HG03196 (cell line): Measurements from ENCODE around the gene PSIP1.
"Not testable (repeated sequence)": the region's sequence is repeated elsewhere in the genome, so short reads cannot be mapped to it uniquely, and the experiment has no call there.

Experiments used
- ATAC-seq: cut with Tn5 transposase; IDR thresholded peaks from one replicate; pipeline ENCODE4 v1.9.1; 2021; ENCODE audit not compliant: unreplicated experiment

PSIP1 gene

GRCh38 chr9:15510789-15511575, at the start of gene PSIP1:
Gene PSIP1, minus strand, starts transcription at chr9:15510970. Its CDS starts 782 bp downstream, at chr9:15510188.
- peak; percentile 86 for ATAC-seq

- ATAC-seq = peak; percentile 28
These were observed 42.7 kb upstream of the PSIP1 start for GRCh38 chr9:15553528-15553898.

DNA sequence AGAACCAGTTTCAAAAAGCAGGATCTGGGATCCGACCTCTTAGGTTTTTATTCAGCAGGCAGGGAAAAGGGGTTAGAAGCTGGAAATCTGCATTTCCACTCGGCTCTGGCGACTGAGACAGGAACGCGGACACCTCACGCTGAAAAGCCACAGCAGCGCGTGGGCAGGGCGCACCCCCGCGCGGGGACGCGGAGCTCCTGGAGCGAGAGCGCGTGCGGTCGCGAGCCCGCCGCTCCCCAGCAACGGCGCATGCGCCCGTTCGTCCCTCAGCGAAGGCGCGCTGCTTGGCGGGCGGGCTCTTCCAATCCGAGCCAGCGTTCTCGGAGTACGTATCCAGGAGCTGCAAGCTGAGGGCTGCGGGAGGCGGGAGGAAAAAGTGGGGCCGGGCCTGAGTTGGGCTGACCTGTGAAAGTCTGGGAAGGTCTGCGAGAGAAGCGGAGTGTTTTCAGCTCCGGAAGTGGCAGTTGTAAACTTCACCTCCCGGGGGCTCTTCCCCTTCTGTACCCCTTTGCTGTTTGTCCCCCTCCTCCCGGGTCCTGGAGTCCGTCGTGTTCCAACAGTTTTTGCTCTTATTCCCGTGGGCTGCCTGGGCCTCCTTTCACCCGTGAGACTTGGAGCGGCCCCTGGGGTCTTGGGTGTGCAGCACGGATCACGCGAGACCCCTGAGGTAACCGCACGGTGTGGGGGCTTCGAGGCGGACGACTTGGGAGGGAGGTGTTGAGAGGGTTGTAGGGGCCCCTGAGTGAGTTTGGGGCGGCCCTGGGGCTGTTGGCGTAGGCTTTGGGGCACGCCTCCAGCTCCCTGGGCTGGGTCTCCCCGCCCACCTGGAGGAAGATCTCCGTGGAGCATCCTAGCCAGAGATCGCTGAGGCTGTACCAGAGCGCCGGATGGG, 42.1 kb upstream of the PSIP1 start, which contains the start of gene CCDC171:
CCDC171 (plus strand) TSS at position 408 of the 892 bp plus-strand sequence. CDS start 11,046 bp downstream, outside the sequence.
- peak; percentile 84 for ATAC-seq

DNA sequence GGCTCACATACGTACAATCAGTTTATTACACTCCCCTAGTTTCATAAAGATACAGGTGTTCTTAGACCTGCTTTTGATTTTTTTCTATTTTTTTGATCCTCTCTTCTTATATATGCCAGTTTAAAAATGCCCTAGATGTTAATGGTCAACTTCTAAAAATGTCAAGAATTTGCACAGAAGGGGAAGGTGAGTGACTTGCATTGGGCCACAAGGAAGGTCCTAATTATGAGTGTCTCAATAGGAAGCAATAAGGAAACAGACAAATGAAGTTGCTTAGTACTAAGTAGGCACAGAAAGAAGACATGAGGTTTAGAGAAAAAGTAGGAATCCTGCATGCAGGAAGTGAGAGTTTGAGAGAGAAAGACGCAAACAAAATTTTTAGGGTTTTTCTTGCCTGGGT, 38.8 kb upstream of the PSIP1 start:
- ATAC-seq = no peak

GRCh38 chr9:15543047-15543813, 32.5 kb upstream of the PSIP1 start:
- no peak for ATAC-seq

- no peak for ATAC-seq
These were observed 31.9 kb upstream of the PSIP1 start for GRCh38 chr9:15542624-15543023.

DNA sequence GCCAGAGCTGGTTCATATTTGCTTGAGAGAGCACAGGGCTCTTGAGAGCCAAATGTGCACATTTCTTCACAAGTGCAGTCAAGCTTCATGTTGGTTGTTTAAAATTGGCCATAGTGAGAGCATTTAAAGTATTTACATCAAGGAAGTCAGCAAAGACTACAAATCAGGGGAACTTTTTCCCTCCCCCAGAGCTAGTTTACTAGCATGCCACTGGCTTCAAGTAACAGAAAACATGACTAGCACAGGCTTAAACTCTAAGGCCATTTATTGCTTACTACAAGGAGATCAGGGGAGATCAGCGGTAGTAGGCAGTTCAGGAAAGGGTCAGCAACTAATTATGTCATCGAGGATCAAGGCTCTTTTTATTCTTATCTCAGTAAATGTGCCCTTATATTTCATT, 31.1 kb upstream of the PSIP1 start:
- no peak for ATAC-seq

DNA sequence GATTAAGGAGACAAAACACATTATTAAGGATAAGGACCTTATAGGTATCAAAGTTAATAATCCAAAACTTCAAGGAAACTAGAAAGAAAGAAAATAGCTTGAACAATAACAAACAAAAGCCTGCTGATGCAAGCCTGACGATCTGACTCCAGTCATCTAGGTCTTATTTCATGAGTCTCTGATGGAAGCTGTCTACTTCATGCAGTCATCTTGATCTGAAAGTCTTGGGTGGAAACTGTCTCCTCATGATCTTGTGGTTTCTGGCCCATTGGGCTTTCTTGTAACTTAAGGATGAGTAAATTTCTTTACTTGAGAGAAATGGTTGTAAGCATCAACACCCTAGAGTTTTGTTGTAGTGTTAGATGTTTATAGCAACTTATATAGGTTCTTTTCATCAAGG, 20.6 kb upstream of the PSIP1 start:
- ATAC-seq = peak; percentile 31

DNA sequence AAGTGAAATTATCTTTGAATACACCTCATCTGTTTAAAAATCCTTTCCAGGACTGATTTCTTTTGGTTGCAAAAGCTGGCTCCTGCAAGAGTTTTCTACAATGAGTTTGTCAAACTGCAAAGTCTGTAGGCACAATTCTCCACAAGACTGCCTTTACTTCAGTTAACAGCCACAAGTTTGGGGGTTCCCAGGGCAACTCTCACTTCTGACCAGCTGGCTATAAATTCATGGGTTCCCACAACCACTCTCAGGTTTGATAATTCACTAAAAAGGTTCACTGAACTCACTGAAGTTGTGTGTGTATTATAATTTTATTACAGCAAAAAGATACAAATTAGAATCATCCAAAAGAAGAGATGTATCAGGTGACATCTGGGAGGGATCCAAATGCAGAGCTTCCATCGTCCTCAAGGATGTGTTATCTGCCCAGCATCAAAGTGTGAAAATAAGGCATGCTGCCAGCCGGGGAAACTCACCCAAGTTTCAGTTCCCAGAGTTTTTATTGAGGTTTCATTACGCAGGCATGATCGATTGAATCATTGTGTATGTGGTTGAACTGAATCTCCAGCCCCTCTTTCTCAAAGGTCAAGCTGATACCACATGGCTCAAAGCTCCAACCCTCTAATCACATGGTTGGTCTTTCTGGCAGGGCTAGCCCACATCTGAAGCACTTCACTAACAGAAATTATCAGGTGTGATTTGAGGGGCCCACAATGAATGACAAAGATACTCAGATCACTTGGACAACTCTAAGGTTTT, 19.0 kb upstream of the PSIP1 start:
- peak; percentile 90 for ATAC-seq

GRCh38 chr9:15527035-15527434, 16.3 kb upstream of the PSIP1 start:
- not testable (repeated sequence) for ATAC-seq

DNA sequence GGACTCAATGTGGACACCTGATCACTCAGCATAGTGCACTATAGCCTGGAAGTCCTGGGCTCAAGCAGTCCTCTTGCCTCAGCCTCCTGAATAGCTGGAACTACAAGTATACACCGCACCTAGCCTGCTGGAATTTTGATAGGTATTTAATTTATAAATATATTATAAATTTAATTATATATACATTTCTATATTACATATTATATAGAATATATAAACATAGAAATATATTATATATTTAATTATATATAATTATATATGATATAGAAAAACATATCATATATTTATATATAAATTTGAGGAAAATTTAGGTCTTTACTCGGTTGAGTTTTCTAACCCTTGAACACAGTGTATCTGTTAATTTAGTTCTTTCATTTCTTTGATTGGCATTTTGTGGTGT, 15.2 kb upstream of the PSIP1 start:
- ATAC-seq = no peak

DNA sequence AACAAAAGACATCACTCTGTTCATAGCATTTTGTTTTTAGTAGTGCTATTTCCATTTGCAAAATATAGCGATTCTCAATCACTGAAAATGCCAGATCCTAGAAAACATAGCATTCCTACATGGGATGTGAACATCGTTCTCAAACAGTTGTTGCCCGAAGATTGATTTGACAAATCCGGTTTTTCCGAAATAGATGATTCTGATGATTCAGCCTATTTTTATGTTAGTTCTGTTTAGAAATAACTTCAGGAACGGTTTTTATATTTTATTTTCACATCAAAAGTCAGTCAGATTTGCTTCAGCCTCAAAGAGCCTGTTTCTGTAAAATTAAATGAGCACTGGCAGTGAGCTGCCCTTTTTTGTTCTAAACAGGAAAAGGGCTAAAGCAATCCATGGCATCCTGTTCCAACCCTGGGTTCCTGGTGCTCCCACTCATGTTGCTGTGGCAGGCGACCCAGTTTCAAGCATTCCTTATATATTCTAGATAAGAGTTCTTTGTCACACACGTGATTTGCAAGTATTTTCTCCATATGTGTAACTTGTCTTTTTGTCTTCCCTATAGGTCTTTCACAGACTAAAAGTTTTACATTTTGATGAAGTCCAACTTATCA, 14.2 kb upstream of the PSIP1 start:
- no peak for ATAC-seq

DNA sequence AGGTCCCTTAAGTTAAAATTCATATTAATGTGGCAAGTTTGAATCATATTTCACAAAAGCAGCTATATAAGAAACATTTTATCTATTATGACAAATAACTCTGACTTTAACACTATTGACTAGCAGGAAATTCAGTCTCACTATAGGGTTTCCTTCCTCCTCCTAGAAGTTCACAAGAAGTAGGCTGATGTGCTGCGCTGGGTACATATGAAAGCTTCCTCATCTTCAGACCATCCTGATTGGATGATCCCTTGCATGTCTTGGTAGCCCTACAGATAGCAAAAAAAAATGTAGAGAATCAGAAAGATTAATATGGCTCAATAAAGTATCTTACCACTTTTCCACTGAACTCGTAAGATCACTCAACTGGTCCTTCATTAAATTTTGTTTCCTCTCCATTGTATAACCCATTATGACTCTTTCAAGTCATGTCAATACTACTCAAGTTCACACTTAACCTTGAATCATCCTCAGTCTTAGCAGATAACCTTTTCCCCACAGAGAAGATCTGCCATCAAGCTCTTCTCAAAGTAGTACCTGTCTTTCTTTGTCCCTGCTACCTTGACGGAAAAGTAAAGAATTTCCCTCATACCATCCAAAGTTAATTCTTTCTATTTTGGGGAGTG, 11.5 kb upstream of the PSIP1 start:
- ATAC-seq = no peak

DNA sequence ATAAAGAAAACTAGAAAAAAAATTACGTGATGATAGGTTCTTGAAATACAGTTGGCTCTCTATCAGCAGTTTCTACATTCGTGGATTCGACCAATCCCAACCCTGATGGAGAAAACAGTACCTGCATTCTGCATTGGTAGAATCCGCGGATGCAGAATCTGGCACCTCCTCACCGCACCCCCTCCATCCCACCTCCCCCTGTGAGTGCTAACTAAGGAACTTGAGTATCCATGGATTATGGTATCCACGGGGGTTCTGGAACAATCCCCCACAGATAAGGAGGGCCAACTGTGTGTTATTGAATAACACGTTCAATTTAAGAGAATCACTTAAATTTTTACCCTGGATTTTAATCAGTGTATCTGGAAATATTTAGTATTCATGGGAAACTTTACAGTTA, 10.5 kb upstream of the PSIP1 start:
- ATAC-seq = no peak

DNA sequence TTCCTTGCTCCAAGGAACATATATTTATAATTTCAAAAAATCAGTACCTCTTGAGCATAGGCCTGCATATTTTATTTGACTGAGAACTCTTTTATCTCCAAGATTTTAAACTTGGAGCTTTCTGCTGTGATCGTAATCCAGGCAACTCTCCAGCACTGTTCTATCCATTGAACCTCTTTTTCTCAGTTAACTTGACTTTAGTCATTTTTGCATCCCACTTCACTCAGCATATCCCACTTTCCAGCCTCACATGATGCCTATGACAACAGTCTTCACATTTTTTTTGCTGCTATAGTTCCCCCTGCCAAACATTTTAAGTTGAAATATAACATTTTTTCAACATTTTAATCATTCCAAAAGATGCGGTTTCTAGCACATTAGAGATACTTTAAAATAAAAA, 9.1 kb upstream of the PSIP1 start:
- no peak for ATAC-seq

GRCh38 chr9:15513335-15513734, 2.6 kb upstream of the PSIP1 start:
- no peak for ATAC-seq

- ATAC-seq = no peak
These were observed 2.1 kb upstream of the PSIP1 start for GRCh38 chr9:15512889-15513288.

- ATAC-seq = no peak
These were observed 1.4 kb upstream of the PSIP1 start for GRCh38 chr9:15512204-15512603.

GRCh38 chr9:15509931-15510788, 610 bp downstream of the PSIP1 start:
- ATAC-seq = peak; percentile 34
